HG03571 (cell line): ENCODE data around the gene CCDC179.

Experiments used
- ATAC-seq: cut with Tn5 transposase; IDR thresholded peaks from one replicate; pipeline ENCODE4 v1.9.1; 2021; ENCODE audit not compliant: unreplicated experiment

CCDC179 gene

GRCh38 chr11:22860241-22860640 lies at the start of gene CCDC179:
Gene CCDC179, minus strand, starts transcription at chr11:22860474. Its CDS starts 53 bp downstream, at chr11:22860421.
- no peak for ATAC-seq

GRCh38 chr11:22903782-22904181 lies 43.5 kb upstream of the CCDC179 start:
- ATAC-seq, result peak; percentile 68

GRCh38 chr11:22901603-22902002 lies 41.3 kb upstream of the CCDC179 start:
- no peak for ATAC-seq

DNA sequence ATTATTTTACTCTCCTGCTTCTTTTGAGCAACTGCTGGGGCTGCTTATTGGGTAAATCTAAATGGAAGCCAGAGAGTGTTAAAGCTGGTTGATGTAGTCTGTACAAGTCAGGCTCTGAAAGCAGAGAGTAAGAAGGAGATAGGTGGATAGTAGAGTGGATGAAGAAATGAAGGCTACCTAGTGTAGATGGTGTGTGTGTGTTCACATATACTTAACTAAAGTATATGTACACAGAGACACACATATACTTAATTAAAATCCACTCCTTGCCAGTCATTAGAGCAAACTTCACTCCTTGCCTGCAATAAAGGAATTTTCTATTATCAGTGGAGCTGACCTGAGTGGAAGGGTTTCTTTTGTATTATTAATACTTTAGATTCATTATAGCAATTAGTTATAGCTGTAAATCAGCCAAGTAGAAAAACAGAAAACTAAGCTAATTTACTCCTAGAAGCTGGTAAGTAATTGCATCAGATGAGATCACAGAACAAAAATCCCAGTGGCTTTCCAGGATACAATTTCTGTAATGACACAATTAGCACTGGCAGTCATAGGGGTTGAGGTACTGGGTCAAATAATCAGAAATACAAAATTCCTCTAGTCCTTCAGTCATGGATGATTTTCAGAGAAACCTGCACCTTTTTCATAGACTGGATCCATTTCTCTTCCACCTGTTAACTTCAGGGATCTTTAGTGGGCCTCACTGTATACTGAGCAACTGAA lies 40.7 kb upstream of the CCDC179 start:
- ATAC-seq, result no peak

DNA sequence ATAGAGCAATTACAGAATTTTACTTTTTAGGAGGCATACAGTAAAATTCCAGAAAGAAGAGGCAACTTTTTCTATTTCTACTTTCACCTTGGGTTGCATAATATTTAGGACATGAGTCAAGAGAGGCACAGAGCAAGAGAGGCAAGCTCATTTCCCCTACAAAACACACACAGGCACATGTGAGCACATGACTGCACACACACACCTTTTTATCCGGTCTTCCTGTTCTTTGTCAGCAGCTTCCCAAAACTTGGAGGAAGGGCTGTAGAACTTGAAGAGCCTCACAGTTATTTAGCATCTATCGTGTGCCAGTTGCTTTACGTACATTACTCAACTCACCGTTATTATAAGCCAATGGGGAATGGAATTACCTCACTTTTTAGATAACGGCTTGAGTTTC lies 37.8 kb upstream of the CCDC179 start:
- no peak for ATAC-seq

- no peak for ATAC-seq
These were observed 30.0 kb upstream of the CCDC179 start for GRCh38 chr11:22890227-22890626.

DNA sequence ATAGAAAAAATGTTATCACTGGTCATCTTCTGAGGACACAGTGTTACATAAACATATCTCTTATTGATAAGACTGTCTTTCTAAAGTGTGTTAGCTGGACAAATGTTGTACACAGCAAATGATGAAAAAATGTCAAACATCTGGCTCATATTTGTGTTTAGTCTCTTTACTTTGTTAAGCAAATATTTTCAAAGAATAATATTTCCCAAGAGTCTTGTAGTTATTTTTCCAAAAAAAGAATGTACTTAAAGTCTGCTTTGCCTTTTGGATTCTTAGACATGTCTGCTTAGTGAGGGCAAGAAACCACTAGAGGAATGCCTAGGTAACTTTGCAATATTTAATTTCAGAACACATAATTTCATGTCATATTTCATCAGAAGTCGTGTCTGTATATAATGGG lies 23.9 kb upstream of the CCDC179 start:
- ATAC-seq, result no peak

GRCh38 chr11:22879630-22880029 lies 19.4 kb upstream of the CCDC179 start:
- no peak for ATAC-seq

DNA sequence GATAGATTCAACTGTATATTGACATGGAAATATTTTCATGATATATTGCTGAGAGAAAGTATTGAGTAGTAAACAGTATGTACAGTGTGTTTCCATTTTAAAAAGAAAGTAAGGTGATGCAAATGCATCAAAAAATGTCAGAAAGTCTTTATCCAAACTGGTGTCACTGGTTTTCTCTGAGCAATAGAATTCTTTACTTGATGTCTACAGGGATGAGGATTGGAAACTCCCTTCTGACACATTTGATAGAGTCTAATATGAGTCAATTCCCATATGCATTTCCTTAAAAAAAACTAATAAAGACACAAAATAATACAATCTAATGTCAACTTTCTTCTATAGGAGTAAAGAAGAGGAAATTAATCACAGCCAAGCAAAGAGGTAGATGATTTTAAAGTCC lies 18.3 kb upstream of the CCDC179 start:
- ATAC-seq, result no peak

DNA sequence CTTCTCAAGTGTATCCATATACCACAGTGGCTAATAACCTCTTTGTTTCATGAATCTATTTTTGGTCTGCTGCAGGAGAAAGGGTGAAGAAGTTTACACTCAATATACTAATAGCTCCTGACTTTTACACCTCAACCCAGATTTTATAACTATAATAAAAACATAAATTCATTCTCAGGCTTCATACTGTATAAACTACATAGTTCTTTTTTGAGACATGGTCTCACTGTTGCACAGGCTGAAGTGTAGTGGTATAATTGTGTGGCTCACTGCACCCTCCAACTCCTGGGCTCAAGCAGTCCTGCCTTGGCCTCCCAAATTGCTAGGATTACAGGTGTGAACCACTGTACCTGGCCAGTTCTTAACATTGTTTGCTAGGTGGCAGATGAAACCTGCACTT lies 17.8 kb upstream of the CCDC179 start:
- no peak for ATAC-seq

DNA sequence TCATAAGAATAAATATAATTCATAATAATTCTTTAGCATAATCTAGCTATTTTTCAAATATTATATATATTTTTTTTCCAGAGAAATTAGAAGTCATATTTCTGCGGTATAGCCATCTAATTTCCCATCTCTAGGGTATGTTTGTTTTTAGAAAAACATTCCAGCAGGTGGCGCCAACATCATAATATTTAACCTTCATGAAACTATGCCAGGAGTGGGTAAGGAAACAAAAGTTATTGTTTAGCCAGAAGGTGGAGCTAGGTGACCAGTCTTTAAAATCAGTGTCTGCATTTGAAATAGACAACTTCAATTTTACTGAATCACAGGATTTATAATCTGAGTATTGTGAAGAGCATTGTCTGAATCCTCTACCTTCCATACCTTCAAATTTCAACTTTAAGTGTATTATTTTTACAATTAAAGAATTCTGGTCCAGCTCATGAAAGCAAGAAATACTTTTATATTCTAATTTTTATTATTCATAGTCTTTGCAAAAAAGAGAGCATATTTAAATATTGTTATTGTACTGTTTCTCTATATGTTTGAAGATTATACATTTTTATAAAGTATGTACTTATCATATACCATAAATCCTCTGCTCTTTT lies 15.7 kb upstream of the CCDC179 start:
- ATAC-seq, result peak; percentile 100

DNA sequence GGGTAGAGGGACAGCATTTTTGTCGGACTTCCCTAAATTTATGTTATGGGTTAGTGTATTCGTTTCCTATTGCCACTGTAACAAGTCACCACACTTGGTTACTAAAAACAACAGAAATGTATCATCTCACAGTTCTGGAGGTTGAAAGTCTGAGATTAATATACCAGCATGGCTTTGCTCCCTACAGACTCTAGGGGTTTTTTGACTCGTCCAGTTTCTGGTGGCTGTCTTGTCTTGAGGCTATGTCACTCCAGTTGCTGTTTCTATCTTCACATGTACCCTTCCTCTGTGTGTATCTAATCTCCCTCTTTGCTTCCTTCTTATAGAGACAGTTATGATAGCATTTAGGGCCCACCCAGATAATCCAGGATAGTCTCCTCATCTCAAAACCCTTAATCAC lies 9.1 kb upstream of the CCDC179 start:
- no peak for ATAC-seq

GRCh38 chr11:22859756-22860155 lies 518 bp downstream of the CCDC179 start:
- ATAC-seq, result no peak

- no peak for ATAC-seq
These were observed 8.8 kb downstream of the CCDC179 start for GRCh38 chr11:22851477-22851876.

GRCh38 chr11:22846726-22847125 lies 13.5 kb downstream of the CCDC179 start:
- no peak for ATAC-seq

GRCh38 chr11:22832315-22833015 lies 27.8 kb downstream of the CCDC179 start:
- no peak for ATAC-seq

DNA sequence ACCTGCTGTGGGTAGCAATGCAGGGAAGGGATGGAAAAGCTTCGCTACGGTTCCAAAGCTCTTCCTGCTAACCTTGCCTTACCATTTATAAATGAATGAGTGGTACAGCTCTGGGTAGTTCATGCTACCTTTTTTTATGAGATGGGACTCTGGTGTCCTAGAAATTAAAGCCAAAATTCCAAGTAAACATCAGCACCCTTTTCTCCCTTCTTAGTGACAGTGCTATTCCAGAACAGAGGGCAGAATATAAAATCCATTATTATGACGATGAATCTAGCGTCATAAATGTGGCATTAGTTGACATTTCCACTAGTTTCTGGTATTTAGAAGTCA lies 30.2 kb downstream of the CCDC179 start:
- ATAC-seq, result no peak

- ATAC-seq, result peak; percentile 96
These were observed 30.8 kb downstream of the CCDC179 start, which contains the start of gene SVIP for GRCh38 chr11:22829231-22830081. Gene SVIP, minus strand, starts transcription at chr11:22829801. Its CDS starts 53 bp downstream, at chr11:22829748.

DNA sequence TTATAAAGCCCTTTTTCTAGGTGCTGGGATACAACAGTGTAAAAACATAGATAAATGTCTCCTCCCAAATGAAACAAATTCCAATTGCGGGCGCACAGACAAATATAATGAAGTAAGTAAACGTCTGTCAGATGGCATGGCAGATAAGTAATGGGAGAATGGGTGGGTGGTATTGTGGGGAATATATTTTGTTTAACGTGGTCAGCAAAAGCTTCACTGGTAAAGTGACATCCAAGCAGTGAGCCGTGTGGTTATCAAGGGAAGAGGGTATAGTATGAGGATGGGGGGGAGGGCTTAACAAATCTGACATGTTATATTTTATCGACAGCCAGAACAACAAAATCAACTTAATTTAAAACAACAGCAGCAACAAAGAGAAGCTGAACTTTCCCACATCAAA lies 31.9 kb downstream of the CCDC179 start:
- no peak for ATAC-seq

GRCh38 chr11:22822203-22822602 lies 38.1 kb downstream of the CCDC179 start:
- ATAC-seq, result no peak

- no peak for ATAC-seq
These were observed 50.4 kb downstream of the CCDC179 start for GRCh38 chr11:22809893-22810292.
